ENCODE measurements around the gene KBTBD2. TPM values are rescaled to one million over a fixed set of nuclear protein-coding genes. Genes with fewer than 3 reads are reported as not detected.
A peak's percentile ranks its signal among the peaks of the same experiment; 100 is the strongest.

Gene KBTBD2
- total and polyA plus RNA-seq, 2 of the 4 experiments (the other 2 are of a cell fraction): 13.2 to 32.3 TPM

DNA sequence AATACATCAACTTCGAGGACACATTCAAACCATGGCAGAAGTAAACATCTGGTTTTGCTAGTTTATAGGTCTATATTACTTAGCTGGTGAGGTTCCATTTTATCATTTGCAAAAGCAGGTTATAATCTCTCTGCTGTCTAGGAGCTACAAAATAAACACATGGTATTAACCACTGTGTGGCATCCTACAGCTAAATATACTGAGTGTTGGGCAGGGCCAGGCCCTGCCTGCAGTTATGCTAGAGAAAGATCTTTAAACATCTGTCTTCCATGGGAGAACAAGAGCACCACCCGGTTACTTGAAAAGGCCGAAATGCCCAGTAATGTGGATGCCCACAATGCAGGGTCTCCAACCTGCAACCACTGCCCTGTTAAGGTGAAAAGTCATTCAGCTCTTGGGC, 45.1 kb upstream of the KBTBD2 start:
- H4K91ac ChIP-seq (ENCODE audit: insufficient read depth, low read depth, low read length): no peak overlapping the region
- no peak overlapping the region for H3K56ac ChIP-seq (ENCODE audit: extremely low read depth, insufficient read depth, low read length)
- no peak overlapping the region for H2AK5ac ChIP-seq (ENCODE audit: low read depth, low read length)
- no peak overlapping the region for H4K5ac ChIP-seq (ENCODE audit: low read depth, low read length)
- peaks cover 11% of the 10 kb centered on the region for H3K9me1 ChIP-seq (ENCODE audit: insufficient read depth, low read length)
- no peak overlapping the region for H3K4me3 ChIP-seq (ENCODE audit: insufficient read depth, low read depth, low read length)
- H3K9ac ChIP-seq (ENCODE audit: low read depth, low read length): no peak overlapping the region
- no peaks in the 10 kb centered on the region for H3K9me3 ChIP-seq (ENCODE audit: control insufficient read depth, insufficient read depth, low read length)
- no peak overlapping the region; the same call in 1 of the 2 replicates for H3K14ac ChIP-seq (replicated peaks; ENCODE audit: low read depth, low read length)
- no peaks in the 10 kb centered on the region for H3K27me3 ChIP-seq (ENCODE audit: control insufficient read depth, insufficient read depth, low read length)
- no peak overlapping the region for H2BK5ac ChIP-seq (ENCODE audit: low read depth, low read length, poor library complexity, severe bottlenecking)
- no peak overlapping the region for H3K27ac ChIP-seq (ENCODE audit: insufficient read depth, low read length)
- no peak overlapping the region for H2BK20ac ChIP-seq (ENCODE audit: low read depth, low read length)
- ATAC-seq (ENCODE audit: low read depth): peak; percentile 30; the same call in 1 of the 2 replicates
- no peak overlapping the region for H3K23ac ChIP-seq (ENCODE audit: low read depth, low read length)
- H3K36me3 ChIP-seq (ENCODE audit: control insufficient read depth, insufficient read depth, low read length): peaks cover 5% of the 10 kb centered on the region; the same call in 1 of the 2 replicates
- H3K4me2 ChIP-seq (ENCODE audit: low read depth, low read length): 0 out of 2 replicates have a peak overlapping the region, but pooled peaks have one; percentile 2
- ChIA-PET POLR2A (ENCODE audit: unreplicated experiment) (no interaction called here), CTCF (interaction anchor here (1.2 kb wide), 1 partner anchor 136 kb away, joined by 4 read pairs; no protein-coding TSS in a partner anchor)
- H4K20me1 ChIP-seq (ENCODE audit: insufficient read depth, low read length): peaks cover 21% of the 10 kb centered on the region; the same call in 1 of the 2 replicates
- dilution Hi-C loops (cut with HindIII; ENCODE audit: low sequenced_read_pairs, unreplicated experiment): no loop called here
- WGBS, 2 experiments (ENCODE audit: extremely low coverage in 2 of 2, insufficient read length in 1 of 2): no CpG with 5 or more reads among the region's 3 CpGs
- in situ Hi-C loops (cut with MboI; ENCODE audit: low sequenced_read_pairs): no loop called here
- no peak overlapping the region for H2AK9ac ChIP-seq (replicated peaks; ENCODE audit: low read depth, low read length, poor library complexity)
- peaks cover 15% of the 10 kb centered on the region for H3K4me1 ChIP-seq (ENCODE audit: control insufficient read depth, insufficient read depth, low read length)
- no peak overlapping the region for H2AFZ ChIP-seq (replicated peaks; ENCODE audit: low read length, poor library complexity)
- H2BK120ac ChIP-seq (ENCODE audit: low read depth, low read length): no peak overlapping the region
- no peak for TF ChIP-seq RCOR1 (IDR thresholded peaks at IDR 0.05; ENCODE audit: insufficient replicate concordance, low read length)
- TF ChIP-seq, protein P1, sequence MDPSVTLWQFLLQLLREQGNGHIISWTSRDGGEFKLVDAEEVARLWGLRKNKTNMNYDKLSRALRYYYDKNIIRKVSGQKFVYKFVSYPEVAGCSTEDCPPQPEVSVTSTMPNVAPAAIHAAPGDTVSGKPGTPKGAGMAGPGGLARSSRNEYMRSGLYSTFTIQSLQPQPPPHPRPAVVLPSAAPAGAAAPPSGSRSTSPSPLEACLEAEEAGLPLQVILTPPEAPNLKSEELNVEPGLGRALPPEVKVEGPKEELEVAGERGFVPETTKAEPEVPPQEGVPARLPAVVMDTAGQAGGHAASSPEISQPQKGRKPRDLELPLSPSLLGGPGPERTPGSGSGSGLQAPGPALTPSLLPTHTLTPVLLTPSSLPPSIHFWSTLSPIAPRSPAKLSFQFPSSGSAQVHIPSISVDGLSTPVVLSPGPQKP (IDR thresholded peaks at IDR 0.05; ENCODE audit: borderline replicate concordance, low read depth, low read length): no peak
- TF ChIP-seq POLR2A (IDR thresholded peaks at IDR 0.05; ENCODE audit: low read depth, low read length): no peak
- no peak for TF ChIP-seq MAZ (IDR thresholded peaks at IDR 0.05; ENCODE audit: borderline replicate concordance, low read depth, low read length)
- TF ChIP-seq CEBPB (IDR thresholded peaks at IDR 0.05; ENCODE audit: low read depth, low read length): no peak
- no peak for TF ChIP-seq RAD21 (IDR thresholded peaks at IDR 0.05; ENCODE audit: low read length)
- no peak for TF ChIP-seq MAFK (IDR thresholded peaks at IDR 0.05; ENCODE audit: low read depth, low read length)
- TF ChIP-seq FOS (IDR thresholded peaks at IDR 0.05; ENCODE audit: low read depth, low read length): no peak
- TF ChIP-seq, protein P2, sequence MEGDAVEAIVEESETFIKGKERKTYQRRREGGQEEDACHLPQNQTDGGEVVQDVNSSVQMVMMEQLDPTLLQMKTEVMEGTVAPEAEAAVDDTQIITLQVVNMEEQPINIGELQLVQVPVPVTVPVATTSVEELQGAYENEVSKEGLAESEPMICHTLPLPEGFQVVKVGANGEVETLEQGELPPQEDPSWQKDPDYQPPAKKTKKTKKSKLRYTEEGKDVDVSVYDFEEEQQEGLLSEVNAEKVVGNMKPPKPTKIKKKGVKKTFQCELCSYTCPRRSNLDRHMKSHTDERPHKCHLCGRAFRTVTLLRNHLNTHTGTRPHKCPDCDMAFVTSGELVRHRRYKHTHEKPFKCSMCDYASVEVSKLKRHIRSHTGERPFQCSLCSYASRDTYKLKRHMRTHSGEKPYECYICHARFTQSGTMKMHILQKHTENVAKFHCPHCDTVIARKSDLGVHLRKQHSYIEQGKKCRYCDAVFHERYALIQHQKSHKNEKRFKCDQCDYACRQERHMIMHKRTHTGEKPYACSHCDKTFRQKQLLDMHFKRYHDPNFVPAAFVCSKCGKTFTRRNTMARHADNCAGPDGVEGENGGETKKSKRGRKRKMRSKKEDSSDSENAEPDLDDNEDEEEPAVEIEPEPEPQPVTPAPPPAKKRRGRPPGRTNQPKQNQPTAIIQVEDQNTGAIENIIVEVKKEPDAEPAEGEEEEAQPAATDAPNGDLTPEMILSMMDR (conservative IDR thresholded peaks at IDR 0.05; ENCODE audit: low read depth, low read length): no peak
- TF ChIP-seq MXI1 (IDR thresholded peaks at IDR 0.05; ENCODE audit: borderline replicate concordance, low read depth, low read length): no peak
- H4K8ac ChIP-seq (ENCODE audit: low read depth in 2 of 2, low read length in 2 of 2): no peak overlapping the region
- no peak overlapping the region for H3K18ac ChIP-seq (ENCODE audit: low read depth, low read length)
- BruUV-seq (replicated peaks): no TSS peak
- no peak for DNase-seq
- H3K79me1 ChIP-seq (ENCODE audit: low read depth in 1 of 2, low read length in 2 of 2): peaks cover 42 to 60% of the 10 kb centered on the region in 2 experiments
- intact Hi-C loops (cut with micrococcal nuclease): loop anchor here (2.0 kb wide), 1 partner anchor 136 kb away; no protein-coding TSS in a partner anchor
- peak overlapping the region; percentile 30; the same call in 1 of the 2 replicates for H3K4ac ChIP-seq (ENCODE audit: low read depth, low read length)
- no peak overlapping the region for H2BK15ac ChIP-seq (ENCODE audit: low read depth, low read length)
